Stimulated activated CD4-positive, alpha-beta T cell treated with anti-CD3 and anti-CD28 coated beads, Interleukin-12 subunit alpha, Interleukin-12 subunit beta, amount 100 ng/mL, for 48 hours (primary cell): Measurements from ENCODE around the gene SLC9A5.
A peak's percentile ranks its signal among the peaks of the same experiment; 100 is the strongest.

Experiments used
- DNase-seq, 3 donors: peaks; one replicate each; pipeline ENCODE4 v3.0.0-alpha.2; 2020; ENCODE audit warnings: low read depth in 2 of 3, low spot score in 1 of 3

The SLC9A5 gene

GRCh38 chr16:67305216-67306071, 56.7 kb downstream of the SLC9A5 start:
- no peak for DNase-seq

DNA sequence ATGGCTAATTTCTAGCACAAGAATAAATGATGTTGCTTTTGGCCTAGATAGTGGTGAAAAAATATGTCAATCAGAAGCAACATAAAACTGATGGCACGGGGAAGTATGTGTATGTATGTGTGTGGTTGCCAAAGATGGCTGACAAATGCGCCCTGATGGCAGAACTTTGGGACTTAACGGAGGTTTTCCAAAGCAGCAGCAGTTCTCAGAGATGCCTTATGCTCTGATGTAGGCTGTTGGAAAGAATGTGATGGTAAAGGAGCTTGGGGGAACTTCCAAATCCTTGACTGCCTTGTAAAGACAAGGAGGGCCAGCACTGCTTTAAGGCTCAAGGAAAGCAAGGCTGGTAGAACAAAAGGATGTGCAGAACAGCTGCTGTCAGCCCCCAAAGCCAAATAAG, 61.8 kb downstream of the SLC9A5 start:
- DNase-seq, result no peak

DNA sequence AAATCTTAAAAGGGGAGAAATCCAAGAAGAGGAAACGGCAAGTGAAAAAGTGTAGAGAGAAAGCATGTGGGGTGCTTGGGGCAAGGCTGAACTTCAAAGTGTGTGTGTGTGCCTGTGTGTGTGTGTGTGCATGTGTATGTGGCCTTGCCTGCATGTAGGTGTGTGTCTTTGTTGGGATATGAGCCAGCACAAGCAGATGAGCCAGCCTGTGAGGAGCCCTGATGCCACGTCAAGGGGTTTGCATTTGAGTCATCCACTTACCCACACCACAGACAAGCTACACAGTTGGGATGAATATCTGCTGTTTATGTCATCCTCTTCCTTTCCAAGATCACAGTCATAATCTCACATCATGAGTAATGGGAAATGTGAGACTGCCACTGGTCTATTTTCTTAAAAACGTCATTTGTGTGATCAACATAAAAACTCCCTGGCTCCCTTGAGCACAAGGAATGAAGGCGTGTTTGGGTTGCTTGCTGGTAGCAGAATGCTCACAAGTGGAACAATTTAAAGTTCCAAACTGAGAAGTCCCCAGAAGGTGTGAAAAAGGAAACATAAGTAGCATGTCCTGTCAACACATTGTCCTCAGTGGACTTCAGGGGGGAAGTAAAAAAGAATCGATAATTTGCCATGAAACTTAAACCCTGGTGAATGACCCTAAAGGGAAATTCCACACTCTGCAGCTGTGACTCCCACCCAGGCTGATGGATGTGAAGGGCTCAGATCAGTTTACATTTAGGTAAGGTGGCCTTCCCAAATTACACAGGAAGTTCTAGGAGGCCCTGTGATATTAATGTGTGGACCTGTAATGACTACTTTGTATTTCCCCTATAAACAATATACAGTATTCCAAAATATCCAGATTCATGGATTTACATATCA, 63.1 kb downstream of the SLC9A5 start:
- DNase-seq, result peak; percentile 83 to 87 (median 84)

- no peak for DNase-seq
Measured at GRCh38 chr16:67312719-67313118, 63.9 kb downstream of the SLC9A5 start.

DNA sequence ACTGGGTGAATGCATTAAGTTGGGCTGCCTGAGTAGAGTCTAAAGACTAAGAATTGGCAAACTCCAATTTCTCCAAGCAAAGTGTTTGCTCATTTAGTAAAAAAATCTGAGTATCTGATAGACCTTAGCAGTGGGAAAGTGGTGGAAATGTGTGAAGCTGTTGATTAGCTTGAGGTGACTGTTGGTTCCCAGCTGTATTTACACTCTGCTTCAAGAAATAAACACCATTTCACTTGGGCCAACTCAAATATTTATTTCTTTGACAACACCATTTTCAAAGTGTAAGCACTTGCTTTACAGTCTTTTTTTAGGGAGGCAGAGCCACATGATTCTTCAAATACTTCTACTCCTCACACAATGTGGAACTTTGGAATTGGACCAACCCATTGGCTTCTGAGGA, 69.1 kb downstream of the SLC9A5 start:
- no peak for DNase-seq
